GM12878 (cell line): ENCODE results near the gene GABARAPL2. TPM values are rescaled to one million over a fixed set of nuclear protein-coding genes. Genes with fewer than 3 reads are reported as not detected.
A peak's percentile ranks its signal among the peaks of the same experiment; 100 is the strongest.

ENCODE experiments used
- ASH2L ChIP-seq: fragments of 300-600, 200-600 bp; sonication (generic); IDR thresholded peaks from 2 replicates; pipeline ENCODE4 v1.6.1; 2017; ENCODE audit warnings: low read depth, mild to moderate bottlenecking, borderline replicate concordance
- BACH1 ChIP-seq: fragments of 450-650 bp; IDR thresholded peaks from 2 replicates; pipeline ENCODE4 v1.6.1; 2017; ENCODE audit warnings: mild to moderate bottlenecking, borderline replicate concordance
- BRCA1 ChIP-seq: IDR thresholded peaks from 2 replicates; pipeline ENCODE4 v1.6.1; 2011; ENCODE audit warnings: low read depth, low read length, improper control_type of control experiment
- CHD4 ChIP-seq: fragments of 200-600 bp; sonication (generic); IDR thresholded peaks from 2 replicates; pipeline ENCODE4 v1.6.1; 2016; ENCODE audit warnings: mild to moderate bottlenecking
- CREM ChIP-seq: IDR thresholded peaks from 2 replicates; pipeline ENCODE4 v1.6.1; 2014; ENCODE audit warnings: antibody characterized with exemption, low read depth
- JUND ChIP-seq: IDR thresholded peaks from 2 replicates; pipeline ENCODE4 v1.6.1; 2012; ENCODE audit warnings: low read depth, mild to moderate bottlenecking, low read length, improper control_type of control experiment, moderate library complexity
- LARP7 ChIP-seq: fragments of 450-650 bp; IDR thresholded peaks from 2 replicates; pipeline ENCODE4 v1.6.1; 2017; ENCODE audit warnings: mild to moderate bottlenecking
- MTA2 ChIP-seq: fragments of 450-650 bp; IDR thresholded peaks from 2 replicates; pipeline ENCODE4 v1.6.1; 2016; ENCODE audit warnings: low read depth, mild to moderate bottlenecking, moderate library complexity
- MYB ChIP-seq: fragments of 150-350 bp; IDR thresholded peaks from 2 replicates; pipeline ENCODE4 v1.6.1; 2014; ENCODE audit warnings: mild to moderate bottlenecking, low read depth, low read length, borderline replicate concordance
- PAX5 ChIP-seq: IDR thresholded peaks from 2 replicates; pipeline ENCODE4 v1.6.1; 2011; ENCODE audit warnings: low read depth, low read length, borderline replicate concordance
- PAX8 ChIP-seq: fragments of 450-650 bp; IDR thresholded peaks from 2 replicates; pipeline ENCODE4 v1.6.1; 2017; ENCODE audit warnings: mild to moderate bottlenecking, moderate library complexity
- POLR2A ChIP-seq: IDR thresholded peaks from 2 replicates; pipeline ENCODE4 v1.6.1; 2011; ENCODE audit warnings: low read depth, mild to moderate bottlenecking, low read length
- POLR2AphosphoS2 ChIP-seq: IDR thresholded peaks from 2 replicates; pipeline ENCODE4 v1.6.1; 2011; ENCODE audit warnings: low read depth, mild to moderate bottlenecking, low read length, improper control_type of control experiment, moderate library complexity
- RCOR1 ChIP-seq: conservative IDR thresholded peaks from 2 replicates; pipeline ENCODE4 v1.6.1; 2012; ENCODE audit warnings: low read depth, low read length, improper control_type of control experiment
- RUNX3 ChIP-seq: IDR thresholded peaks from 2 replicates; pipeline ENCODE4 v1.6.1; 2012; ENCODE audit warnings: low read length, inconsistent platforms
- SIX5 ChIP-seq: IDR thresholded peaks from 2 replicates; pipeline ENCODE4 v1.6.1; 2011; ENCODE audit warnings: mild to moderate bottlenecking, low read depth, low read length, moderate library complexity; ENCODE audit not compliant: severe bottlenecking
- SMAD1 ChIP-seq: fragments of 450-650 bp; IDR thresholded peaks from 2 replicates; pipeline ENCODE4 v1.6.1; 2018; ENCODE audit warnings: mild to moderate bottlenecking, low read depth; ENCODE audit not compliant: partially characterized antibody
- SP1 ChIP-seq: IDR thresholded peaks from one replicate; pipeline ENCODE4 v1.6.1; 2011; ENCODE audit warnings: low read depth, low read length
- SREBF1 ChIP-seq: IDR thresholded peaks from 2 replicates; pipeline ENCODE4 v1.6.1; 2012; ENCODE audit warnings: mild to moderate bottlenecking, low read length
- ZBED1 ChIP-seq: IDR thresholded peaks from 2 replicates; pipeline ENCODE4 v1.6.1; 2016; ENCODE audit warnings: borderline replicate concordance
- ZNF24 ChIP-seq: fragments of 450-650 bp; IDR thresholded peaks from 2 replicates; pipeline ENCODE4 v1.6.1; 2017; ENCODE audit warnings: antibody characterized with exemption, mild to moderate bottlenecking
- ZNF384 ChIP-seq: IDR thresholded peaks from 2 replicates; pipeline ENCODE4 v1.6.1; 2012; ENCODE audit warnings: low read depth, mild to moderate bottlenecking, low read length, improper control_type of control experiment, borderline replicate concordance
- ZNF687 ChIP-seq: fragments of 450-650 bp; IDR thresholded peaks from 2 replicates; pipeline ENCODE4 v1.6.1; 2017; ENCODE audit warnings: mild to moderate bottlenecking, moderate library complexity
- ZSCAN29 ChIP-seq: fragments of 450-650 bp; IDR thresholded peaks from 2 replicates; pipeline ENCODE4 v1.6.1; 2017; ENCODE audit warnings: mild to moderate bottlenecking, moderate library complexity
- ZZZ3 ChIP-seq: IDR thresholded peaks from 2 replicates; pipeline ENCODE4 v1.6.1; 2011; ENCODE audit warnings: low read depth; ENCODE audit not compliant: control insufficient read depth, insufficient read length
- polyA plus RNA-seq, 11 experiments: library from polyadenylated mRNA; depleted of rRNA in 4 of 11; unstranded in 6 of 11; stranded (reverse) in 5 of 11; fragments of >200 nt; fragmentation: Nextera tagmentation in 4 of 11; fragmentation: Illumina TruSeq in 1 of 11; extraction: Ambion mirVana in 4 of 11; extraction: Trizol in 1 of 11; gene quantifications; 1 replicate in 1 of 11; 2 replicates in 10 of 11; pipeline versions ENCODE4 v1.2.1 to v1.2.3, GENCODE V29; 2011 to 2016; ENCODE audit warnings: inconsistent platforms in 2 of 11, missing spikeins in 2 of 11, low read depth in 1 of 11
- total RNA-seq, 4 experiments: library from RNA; depleted of rRNA in 3 of 4; stranded (reverse); fragments of >200 nt in 3 of 4; fragmentation: Illumina TruSeq in 1 of 4; extraction: Trizol in 1 of 4; gene quantifications; 2 replicates each; pipeline versions ENCODE4 v1.2.1 to v1.2.3, GENCODE V29; 2013 to 2021
- TF ChIP-seq, protein P1 (sequence below), 3 experiments: IDR thresholded peaks in 2 of 3; conservative IDR thresholded peaks in 1 of 3; 2 replicates each; pipeline ENCODE4 v1.5.1; 2011; ENCODE audit warnings: low read depth in 3 of 3, low read length in 3 of 3, mild to moderate bottlenecking in 3 of 3, control low read depth in 2 of 3, moderate library complexity in 2 of 3, inconsistent platforms in 1 of 3, mixed read lengths in 1 of 3; ENCODE audit not compliant: control insufficient read depth in 2 of 3, insufficient read depth in 1 of 3; ENCODE audit errors: extremely low read depth in 1 of 3
- TF ChIP-seq, protein P2 (sequence below): fragments of 450-650 bp; IDR thresholded peaks from 2 replicates; pipeline ENCODE4 v1.6.1; 2016; ENCODE audit warnings: mild to moderate bottlenecking

GABARAPL2 gene
- total and polyA plus RNA-seq, 10 of the 15 experiments (the other 5 are each of a cell fraction or from before 2014, with no cell fraction given): 61.9 to 359 (median 128) TPM

- TF ChIP-seq POLR2AphosphoS2: no peak
- TF ChIP-seq SIX5: no peak
- no peak for TF ChIP-seq SP1
- TF ChIP-seq, protein P1, sequence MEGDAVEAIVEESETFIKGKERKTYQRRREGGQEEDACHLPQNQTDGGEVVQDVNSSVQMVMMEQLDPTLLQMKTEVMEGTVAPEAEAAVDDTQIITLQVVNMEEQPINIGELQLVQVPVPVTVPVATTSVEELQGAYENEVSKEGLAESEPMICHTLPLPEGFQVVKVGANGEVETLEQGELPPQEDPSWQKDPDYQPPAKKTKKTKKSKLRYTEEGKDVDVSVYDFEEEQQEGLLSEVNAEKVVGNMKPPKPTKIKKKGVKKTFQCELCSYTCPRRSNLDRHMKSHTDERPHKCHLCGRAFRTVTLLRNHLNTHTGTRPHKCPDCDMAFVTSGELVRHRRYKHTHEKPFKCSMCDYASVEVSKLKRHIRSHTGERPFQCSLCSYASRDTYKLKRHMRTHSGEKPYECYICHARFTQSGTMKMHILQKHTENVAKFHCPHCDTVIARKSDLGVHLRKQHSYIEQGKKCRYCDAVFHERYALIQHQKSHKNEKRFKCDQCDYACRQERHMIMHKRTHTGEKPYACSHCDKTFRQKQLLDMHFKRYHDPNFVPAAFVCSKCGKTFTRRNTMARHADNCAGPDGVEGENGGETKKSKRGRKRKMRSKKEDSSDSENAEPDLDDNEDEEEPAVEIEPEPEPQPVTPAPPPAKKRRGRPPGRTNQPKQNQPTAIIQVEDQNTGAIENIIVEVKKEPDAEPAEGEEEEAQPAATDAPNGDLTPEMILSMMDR (IDR thresholded peaks at IDR 0.05 in 2 of 3, conservative IDR thresholded peaks at IDR 0.05 in 1 of 3; ENCODE audit: control insufficient read depth in 2 of 3, extremely low read depth in 1 of 3, insufficient read depth in 1 of 3, low read depth in 3 of 3, low read length in 3 of 3): no peak
- no peak for TF ChIP-seq ZNF384
- TF ChIP-seq PAX8: no peak
- peak; percentile 84 for TF ChIP-seq LARP7
- no peak for TF ChIP-seq MTA2
- TF ChIP-seq CHD4: no peak
- no peak for TF ChIP-seq SREBF1
- TF ChIP-seq JUND: no peak
- peak; percentile 85 for TF ChIP-seq POLR2A
- TF ChIP-seq ASH2L: no peak
- TF ChIP-seq CREM: no peak; the same call in 1 of the 2 replicates
- TF ChIP-seq ZNF24: no peak
- TF ChIP-seq, protein P2, sequence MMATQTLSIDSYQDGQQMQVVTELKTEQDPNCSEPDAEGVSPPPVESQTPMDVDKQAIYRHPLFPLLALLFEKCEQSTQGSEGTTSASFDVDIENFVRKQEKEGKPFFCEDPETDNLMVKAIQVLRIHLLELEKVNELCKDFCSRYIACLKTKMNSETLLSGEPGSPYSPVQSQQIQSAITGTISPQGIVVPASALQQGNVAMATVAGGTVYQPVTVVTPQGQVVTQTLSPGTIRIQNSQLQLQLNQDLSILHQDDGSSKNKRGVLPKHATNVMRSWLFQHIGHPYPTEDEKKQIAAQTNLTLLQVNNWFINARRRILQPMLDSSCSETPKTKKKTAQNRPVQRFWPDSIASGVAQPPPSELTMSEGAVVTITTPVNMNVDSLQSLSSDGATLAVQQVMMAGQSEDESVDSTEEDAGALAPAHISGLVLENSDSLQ: peak; percentile 79
- TF ChIP-seq ZNF687: peak; percentile 55; the same call in 1 of the 2 replicates
- TF ChIP-seq ZZZ3: no peak
- peak; percentile 47 for TF ChIP-seq RUNX3
- no peak for TF ChIP-seq BRCA1
- peak; percentile 6; the same call in 1 of the 2 replicates for TF ChIP-seq PAX5
- 0 out of 2 replicates have a peak, but pooled peaks have one; percentile 7 for TF ChIP-seq BACH1
- TF ChIP-seq ZBED1: no peak
- TF ChIP-seq SMAD1: peak; percentile 81
- TF ChIP-seq MYB: 0 out of 2 replicates have a peak, but pooled peaks have one; percentile 14
- no peak for TF ChIP-seq RCOR1
- no peak for TF ChIP-seq ZSCAN29
Measured at GRCh38 chr16:75566040-75566757, at the start of gene GABARAPL2 (continued).
